NOMO-1 treated with DMSO at 0.1 percent for 48 hours (cell line): Measurements from ENCODE around the gene SREBF2.
A peak's percentile ranks its signal among the peaks of the same experiment; 100 is the strongest.
"Not testable (repeated sequence)": the region's sequence is repeated elsewhere in the genome, so short reads cannot be mapped to it uniquely, and the experiment has no call there.

ENCODE experiments used
- DNase-seq: peaks from one replicate; lab custom pipeline; 2025; ENCODE audit not compliant: unreplicated experiment; lab: John Stamatoyannopoulos, UW

SREBF2 gene

DNA sequence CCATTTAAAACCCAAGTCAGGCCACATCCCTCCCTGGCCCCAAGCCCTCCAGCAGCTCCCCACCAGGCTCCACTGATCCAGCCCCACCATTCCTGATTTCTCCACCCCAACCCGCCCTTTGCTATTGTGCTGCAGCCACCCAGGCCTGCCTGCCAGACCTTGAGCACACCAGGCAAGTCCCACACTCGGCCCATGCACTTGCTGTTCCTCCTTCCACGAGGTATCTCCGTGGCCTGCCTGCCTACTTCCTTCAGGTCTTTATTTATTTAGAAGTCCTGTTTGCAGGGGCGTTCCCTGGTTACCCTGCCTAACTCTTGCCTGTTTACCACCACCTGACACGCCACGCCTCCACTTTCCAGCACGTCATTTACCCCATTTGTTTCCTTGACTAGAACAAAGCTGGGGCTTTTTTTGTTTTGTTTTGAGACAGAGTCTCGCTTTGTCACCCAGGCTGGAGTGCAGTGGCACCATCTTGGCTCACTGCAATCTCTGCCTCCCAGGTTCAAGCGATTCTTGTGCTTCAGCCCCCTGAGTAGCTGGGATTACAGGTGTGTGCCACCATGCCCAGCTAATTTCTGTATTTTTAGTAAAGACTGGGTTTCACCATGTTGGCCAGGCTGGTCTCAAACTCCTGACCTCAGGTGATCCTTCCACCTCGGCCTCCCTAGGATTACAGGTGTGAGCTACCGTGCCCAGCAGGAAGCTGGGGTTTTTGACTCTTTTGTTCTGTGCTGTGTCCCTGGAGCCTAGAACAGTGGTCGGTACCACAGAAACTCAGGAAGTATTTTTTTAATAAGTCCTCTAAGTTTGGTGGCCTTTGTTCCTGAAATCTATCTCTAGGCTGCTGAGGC, 107.3 kb downstream of the SREBF2 start:
- DNase-seq, result no peak

DNA sequence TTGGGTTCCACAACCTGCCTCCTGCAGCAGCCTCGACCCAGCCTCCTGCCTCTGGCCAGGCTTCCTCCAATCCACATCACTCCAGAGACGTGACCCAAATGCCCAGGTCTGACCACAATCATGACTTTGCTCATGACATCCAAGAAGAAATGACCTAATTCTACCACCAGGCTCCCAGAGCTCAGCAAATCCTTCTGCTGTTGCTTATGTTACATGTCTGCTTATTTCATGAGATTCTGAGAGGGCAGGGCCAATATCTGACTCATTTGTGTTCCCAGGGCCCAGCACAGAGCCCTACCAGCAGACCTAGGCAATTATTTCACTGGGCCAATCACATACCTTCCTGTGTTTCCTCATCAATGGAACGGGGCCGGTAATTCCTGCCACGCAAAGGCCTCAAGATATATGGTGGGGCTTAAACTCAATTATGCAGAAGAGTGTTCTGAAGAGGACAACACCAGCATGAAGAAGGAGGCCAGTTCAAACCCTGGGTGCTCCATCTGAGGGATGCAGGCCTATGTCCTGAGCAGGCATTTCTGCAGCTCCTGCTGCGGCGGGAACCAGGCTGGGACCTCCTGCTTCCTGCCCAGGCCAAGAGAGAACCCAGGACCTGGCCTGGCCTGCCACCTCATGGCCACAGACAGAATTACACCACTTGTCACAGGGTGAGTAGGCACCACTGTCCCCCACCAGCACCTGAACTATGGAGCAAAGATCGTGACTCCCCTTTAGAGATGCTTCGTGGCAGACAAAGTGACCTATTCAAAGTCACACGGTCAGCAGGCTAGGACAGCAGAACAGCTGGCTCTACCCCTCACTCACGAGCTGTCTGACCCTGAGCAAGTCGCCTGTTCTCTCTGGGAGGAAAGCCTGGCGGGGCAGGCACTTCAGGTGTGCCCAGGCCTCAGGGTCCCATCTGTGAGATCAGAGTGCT, 108.2 kb downstream of the SREBF2 start:
- peak; percentile 70 for DNase-seq

DNA sequence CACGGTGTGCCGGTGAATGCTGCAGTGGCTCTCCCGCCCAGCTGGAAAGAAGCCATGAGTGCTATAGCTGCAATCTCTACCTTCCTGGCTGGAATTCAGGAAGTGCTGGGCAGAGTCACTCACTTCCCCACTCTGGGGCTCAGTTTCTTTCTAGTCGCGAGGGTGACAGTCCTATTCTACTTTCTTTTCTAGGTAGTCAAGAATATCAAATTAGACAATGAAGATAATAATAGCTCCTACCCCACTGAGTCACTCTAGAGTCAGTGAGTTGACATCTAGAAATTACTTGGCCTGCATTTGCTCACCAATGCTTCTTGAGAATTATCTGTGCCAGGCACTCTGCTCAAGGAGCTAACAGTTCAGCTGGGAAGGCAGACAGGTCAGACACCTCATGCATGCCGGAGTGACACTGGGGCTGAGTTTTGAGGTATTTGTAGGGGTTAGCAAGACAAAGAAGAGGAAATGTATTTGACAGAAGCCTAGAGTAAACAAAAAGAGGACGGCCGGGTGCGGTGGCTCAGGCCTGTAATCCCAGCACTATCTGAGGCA, 110.8 kb downstream of the SREBF2 start:
- no peak for DNase-seq

DNA sequence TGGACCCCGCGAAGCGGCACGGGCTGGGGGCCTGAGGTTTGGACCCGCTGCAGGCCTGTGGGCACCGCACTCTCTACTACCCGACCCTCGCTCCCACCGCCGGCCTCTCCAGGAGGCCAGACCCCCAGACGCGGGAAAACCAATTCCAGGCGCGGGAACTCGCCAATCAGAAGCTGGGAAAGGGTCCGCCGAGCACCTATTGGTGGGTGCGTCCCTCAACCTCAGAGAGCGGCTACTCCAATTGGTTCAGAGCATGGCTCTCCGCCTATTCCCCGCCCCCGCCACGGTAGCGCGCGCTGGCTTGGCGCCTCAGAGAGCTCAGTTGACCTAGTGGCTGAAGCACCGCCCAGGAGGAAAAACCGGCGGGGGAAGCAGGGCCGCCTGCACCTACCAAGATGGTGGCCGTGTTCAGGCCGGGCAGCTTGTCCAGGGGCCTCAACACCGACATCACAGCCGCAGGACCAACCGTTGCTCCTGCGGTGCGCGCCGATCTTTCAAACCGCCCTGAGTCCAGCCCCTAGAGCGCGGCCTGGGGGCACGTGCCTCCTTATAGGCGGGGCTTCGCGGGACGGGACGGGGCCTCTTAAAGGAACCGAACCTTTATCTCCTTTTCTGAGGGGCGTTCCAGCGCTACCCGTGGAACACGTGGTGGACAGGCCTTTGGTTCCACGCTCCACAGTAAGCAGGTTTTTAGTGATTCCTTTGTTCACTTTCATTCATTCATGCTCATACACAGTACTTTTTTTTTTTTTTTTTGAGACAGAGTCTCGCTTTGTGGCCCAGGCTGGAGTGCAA, 113.9 kb downstream of the SREBF2 start, which contains the start of gene CENPM:
Gene CENPM, minus strand, starts transcription at position 524 of the 795 bp plus-strand sequence. Its CDS starts 76 bp downstream, at position 448.
- peak; percentile 97 for DNase-seq

DNA sequence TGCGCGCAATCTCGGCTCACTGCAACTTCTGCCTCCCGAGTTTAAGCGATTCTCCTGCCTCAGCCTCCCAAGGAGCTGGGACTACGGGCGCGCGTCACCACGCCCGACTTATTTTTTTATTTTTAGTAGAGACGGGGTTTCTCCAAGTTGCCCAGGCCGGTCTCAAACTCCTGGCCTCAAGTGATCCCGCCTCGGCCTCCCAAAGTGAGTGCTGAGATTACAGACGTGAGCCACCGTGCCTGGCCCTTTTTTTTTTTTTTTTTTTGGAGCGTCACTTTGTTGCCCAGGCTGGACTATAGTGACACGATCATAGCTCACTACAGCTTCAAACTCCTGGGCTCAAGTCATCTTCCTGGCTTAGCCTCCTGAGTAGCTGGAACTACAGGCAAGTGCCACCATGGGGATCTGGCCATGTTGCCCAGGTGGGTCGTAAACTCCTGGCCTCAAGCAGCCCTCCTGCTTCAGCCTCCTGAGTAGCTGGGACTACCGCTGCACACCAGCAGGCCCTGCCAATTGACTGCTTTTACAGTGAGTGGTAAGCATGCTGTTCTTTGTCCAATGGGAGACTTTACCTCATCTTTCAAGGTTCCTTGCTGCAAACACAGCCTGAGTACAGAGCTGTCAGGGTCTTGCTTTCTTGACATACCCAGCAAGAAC, 114.6 kb downstream of the SREBF2 start:
- no peak for DNase-seq

- no peak for DNase-seq
Observed at GRCh38 chr22:41948142-41948541, 115.2 kb downstream of the SREBF2 start.

- DNase-seq, result not testable (repeated sequence)
Observed at GRCh38 chr22:41948928-41949296, 116.0 kb downstream of the SREBF2 start.

GRCh38 chr22:41949297-41949965, 116.5 kb downstream of the SREBF2 start:
- DNase-seq, result no peak

- no peak for DNase-seq
Observed at GRCh38 chr22:41951898-41952474, 119.1 kb downstream of the SREBF2 start, which contains the start of gene SMIM45. Gene SMIM45, plus strand, starts transcription at chr22:41952150.

DNA sequence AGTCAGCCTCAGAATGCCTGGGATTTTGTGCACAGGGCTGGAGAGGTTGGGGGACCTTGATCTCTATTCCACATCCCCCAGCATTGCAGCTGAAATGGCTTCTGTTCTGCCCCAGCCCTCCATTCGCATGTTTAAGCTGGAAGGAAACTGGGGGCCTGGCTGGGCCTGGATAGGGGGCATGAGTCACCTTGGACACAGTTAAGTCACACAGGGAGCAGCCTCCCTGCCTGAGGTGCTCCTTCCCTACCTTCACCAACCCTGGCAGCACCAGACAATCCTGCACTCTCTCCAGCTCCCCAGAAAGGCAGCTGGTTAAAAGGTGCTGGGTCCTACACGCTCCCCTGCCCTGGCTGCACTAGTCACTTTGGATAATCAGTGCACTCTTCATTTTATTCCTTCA, 119.8 kb downstream of the SREBF2 start:
- no peak for DNase-seq
